ENCODE measurements around the gene GRIK3.

GRCh38 chr1:36911561-36912364, 122.6 kb downstream of the GRIK3 start:
- TF ChIP-seq REST (IDR thresholded peaks at IDR 0.05; ENCODE audit: low read depth) (no peak), NFIC (IDR thresholded peaks at IDR 0.05) (no peak), TCF12 (IDR thresholded peaks at IDR 0.05; ENCODE audit: low read depth) (no peak), CEBPB (IDR thresholded peaks at IDR 0.05) (no peak), YY1 (IDR thresholded peaks at IDR 0.05; ENCODE audit: low read depth) (no peak), RAD21 (IDR thresholded peaks at IDR 0.05; ENCODE audit: low read depth) (no peak), USF1 (IDR thresholded peaks at IDR 0.05) (no peak)
